ENCODE measurements around the gene MCM5.
"Not testable (repeated sequence)": the region's sequence is repeated elsewhere in the genome, so short reads cannot be mapped to it uniquely, and the experiment has no call there.

The MCM5 gene

GRCh38 chr22:35386670-35387288, 13.2 kb upstream of the MCM5 start:
- no peaks in the 10 kb centered on the region for H3K4me1 ChIP-seq (ENCODE audit: insufficient read depth, insufficient read length)
- H3K9me3 ChIP-seq (ENCODE audit: insufficient read depth, low read length), result no peaks in the 10 kb centered on the region
- no peak overlapping the region for H3K4me3 ChIP-seq (ENCODE audit: insufficient read length, low read depth)
- no peak overlapping the region for H3K9ac ChIP-seq (ENCODE audit: insufficient read length, low read depth)
- H3K27me3 ChIP-seq (ENCODE audit: insufficient read depth, insufficient read length), result no peaks in the 10 kb centered on the region
- H3K36me3 ChIP-seq (ENCODE audit: insufficient read depth, insufficient read length, low read length), result peaks cover 44% of the 10 kb centered on the region
- TF ChIP-seq YY1 (IDR thresholded peaks at IDR 0.05; ENCODE audit: insufficient read depth, insufficient read length) (no peak), SUZ12 (IDR thresholded peaks at IDR 0.05; ENCODE audit: extremely low read depth, insufficient read depth, insufficient read length) (no peak), ZNF274 (IDR thresholded peaks at IDR 0.05; ENCODE audit: low read depth, low read length) (no peak)
- no peak for DNase-seq (ENCODE audit: low read depth, low spot score)

- TF ChIP-seq ZNF274 (IDR thresholded peaks at IDR 0.05; ENCODE audit: low read depth, low read length) (no peak), SUZ12 (IDR thresholded peaks at IDR 0.05; ENCODE audit: extremely low read depth, insufficient read depth, insufficient read length) (no peak), YY1 (IDR thresholded peaks at IDR 0.05; ENCODE audit: insufficient read depth, insufficient read length) (no peak)
- peaks cover 46% of the 10 kb centered on the region for H3K36me3 ChIP-seq (ENCODE audit: insufficient read depth, insufficient read length, low read length)
- no peaks in the 10 kb centered on the region for H3K9me3 ChIP-seq (ENCODE audit: insufficient read depth, low read length)
- no peaks in the 10 kb centered on the region for H3K4me1 ChIP-seq (ENCODE audit: insufficient read depth, insufficient read length)
- H3K4me3 ChIP-seq (ENCODE audit: insufficient read length, low read depth), result no peak overlapping the region
- no peak for DNase-seq (ENCODE audit: low read depth, low spot score)
- no peak overlapping the region for H3K9ac ChIP-seq (ENCODE audit: insufficient read length, low read depth)
- H3K27me3 ChIP-seq (ENCODE audit: insufficient read depth, insufficient read length), result no peaks in the 10 kb centered on the region
Measured at GRCh38 chr22:35390933-35391332, 9.0 kb upstream of the MCM5 start.

GRCh38 chr22:35392357-35392756, 7.6 kb upstream of the MCM5 start:
- Histone ChIP-seq H3K36me3 (ENCODE audit: insufficient read depth, insufficient read length, low read length) (peaks cover 36% of the 10 kb centered on the region), H3K9me3 (ENCODE audit: insufficient read depth, low read length) (no peaks in the 10 kb centered on the region), H3K27me3 (ENCODE audit: insufficient read depth, insufficient read length) (no peaks in the 10 kb centered on the region), H3K4me1 (ENCODE audit: insufficient read depth, insufficient read length) (no peaks in the 10 kb centered on the region), H3K4me3 (ENCODE audit: insufficient read length, low read depth) (no peak overlapping the region), H3K9ac (ENCODE audit: insufficient read length, low read depth) (no peak overlapping the region)
- TF ChIP-seq SUZ12 (IDR thresholded peaks at IDR 0.05; ENCODE audit: extremely low read depth, insufficient read depth, insufficient read length) (no peak), ZNF274 (IDR thresholded peaks at IDR 0.05; ENCODE audit: low read depth, low read length) (no peak), YY1 (IDR thresholded peaks at IDR 0.05; ENCODE audit: insufficient read depth, insufficient read length) (no peak)
- no peak for DNase-seq (ENCODE audit: low read depth, low spot score)

- no peak for DNase-seq (ENCODE audit: low read depth, low spot score)
- no peaks in the 10 kb centered on the region for H3K4me1 ChIP-seq (ENCODE audit: insufficient read depth, insufficient read length)
- H3K36me3 ChIP-seq (ENCODE audit: insufficient read depth, insufficient read length, low read length), result peaks cover 31% of the 10 kb centered on the region
Measured at GRCh38 chr22:35393116-35394010, 6.6 kb upstream of the MCM5 start.

GRCh38 chr22:35394011-35394312, 6.0 kb upstream of the MCM5 start:
- H3K9ac ChIP-seq (ENCODE audit: insufficient read length, low read depth), result no peak overlapping the region
- H3K4me3 ChIP-seq (ENCODE audit: insufficient read length, low read depth), result no peak overlapping the region
- H3K9me3 ChIP-seq (ENCODE audit: insufficient read depth, low read length), result no peaks in the 10 kb centered on the region
- no peak for DNase-seq (ENCODE audit: low read depth, low spot score)
- TF ChIP-seq ZNF274 (IDR thresholded peaks at IDR 0.05; ENCODE audit: low read depth, low read length) (no peak), SUZ12 (IDR thresholded peaks at IDR 0.05; ENCODE audit: extremely low read depth, insufficient read depth, insufficient read length) (no peak), YY1 (IDR thresholded peaks at IDR 0.05; ENCODE audit: insufficient read depth, insufficient read length) (no peak)
- H3K36me3 ChIP-seq (ENCODE audit: insufficient read depth, insufficient read length, low read length), result peaks cover 31% of the 10 kb centered on the region
- H3K27me3 ChIP-seq (ENCODE audit: insufficient read depth, insufficient read length), result no peaks in the 10 kb centered on the region
- no peaks in the 10 kb centered on the region for H3K4me1 ChIP-seq (ENCODE audit: insufficient read depth, insufficient read length)

More at GRCh38 chr22:35393116-35394010, 6.6 kb upstream of the MCM5 start:
- no peak overlapping the region for H3K9ac ChIP-seq (ENCODE audit: insufficient read length, low read depth)
- TF ChIP-seq ZNF274 (IDR thresholded peaks at IDR 0.05; ENCODE audit: low read depth, low read length), result no peak
- no peak for TF ChIP-seq YY1 (IDR thresholded peaks at IDR 0.05; ENCODE audit: insufficient read depth, insufficient read length)
- TF ChIP-seq SUZ12 (IDR thresholded peaks at IDR 0.05; ENCODE audit: extremely low read depth, insufficient read depth, insufficient read length), result no peak
- no peak overlapping the region for H3K4me3 ChIP-seq (ENCODE audit: insufficient read length, low read depth)
- H3K27me3 ChIP-seq (ENCODE audit: insufficient read depth, insufficient read length), result no peaks in the 10 kb centered on the region
- H3K9me3 ChIP-seq (ENCODE audit: insufficient read depth, low read length), result no peaks in the 10 kb centered on the region

- no peak overlapping the region for H3K4me3 ChIP-seq (ENCODE audit: insufficient read length, low read depth)
- DNase-seq (ENCODE audit: low read depth, low spot score), result no peak
- H3K4me1 ChIP-seq (ENCODE audit: insufficient read depth, insufficient read length), result no peaks in the 10 kb centered on the region
Measured at GRCh38 chr22:35394810-35395563, 5.0 kb upstream of the MCM5 start.

GRCh38 chr22:35396622-35397021, 3.3 kb upstream of the MCM5 start:
- peaks cover 28% of the 10 kb centered on the region for H3K36me3 ChIP-seq (ENCODE audit: insufficient read depth, insufficient read length, low read length)
- not testable (repeated sequence) for H3K4me1 ChIP-seq (ENCODE audit: insufficient read depth, insufficient read length); H3K4me3 ChIP-seq (ENCODE audit: insufficient read length, low read depth); H3K9ac ChIP-seq (ENCODE audit: insufficient read length, low read depth); H3K9me3 ChIP-seq (ENCODE audit: insufficient read depth, low read length); H3K27me3 ChIP-seq (ENCODE audit: insufficient read depth, insufficient read length); DNase-seq (ENCODE audit: low read depth, low spot score)

More at GRCh38 chr22:35394810-35395563, 5.0 kb upstream of the MCM5 start:
- H3K9me3 ChIP-seq (ENCODE audit: insufficient read depth, low read length), result no peaks in the 10 kb centered on the region
- H3K36me3 ChIP-seq (ENCODE audit: insufficient read depth, insufficient read length, low read length), result peaks cover 26% of the 10 kb centered on the region
- H3K9ac ChIP-seq (ENCODE audit: insufficient read length, low read depth), result no peak overlapping the region
- TF ChIP-seq ZNF274 (IDR thresholded peaks at IDR 0.05; ENCODE audit: low read depth, low read length) (no peak), SUZ12 (IDR thresholded peaks at IDR 0.05; ENCODE audit: extremely low read depth, insufficient read depth, insufficient read length) (no peak), YY1 (IDR thresholded peaks at IDR 0.05; ENCODE audit: insufficient read depth, insufficient read length) (no peak)
- H3K27me3 ChIP-seq (ENCODE audit: insufficient read depth, insufficient read length), result no peaks in the 10 kb centered on the region
